ENCODE results near the gene TAL1. TPM values are rescaled to one million over a fixed set of nuclear protein-coding genes. Genes with fewer than 3 reads are reported as not detected.

The TAL1 gene
- total RNA-seq, 1 donor from 2014 or later, result not detected

- intact Hi-C loops (cut with micrococcal nuclease), result no loop called here
- H3K27me3 Mint-ChIP-seq, result peaks cover 15% of the 10 kb centered on the region
- DNase-seq (no peak), ATAC-seq (ENCODE audit: low read depth) (no peak)
- no peaks in the 10 kb centered on the region for H3K36me3 Mint-ChIP-seq (ENCODE audit: low read depth)
- H3K9me3 Mint-ChIP-seq, result no peaks in the 10 kb centered on the region
- CTCF ChIA-PET, result no interaction called here
- H3K4me1 Mint-ChIP-seq, result no peaks in the 10 kb centered on the region
- TF ChIP-seq CTCF (IDR thresholded peaks at IDR 0.05), result no peak
- H3K4me3 Mint-ChIP-seq, result no peak overlapping the region
- H3K27ac Mint-ChIP-seq, result no peak overlapping the region
- POLR2A ChIA-PET, result no interaction called here
Observed at GRCh38 chr1:47187231-47187925, 44.6 kb downstream of the TAL1 start.

- TF ChIP-seq CTCF (IDR thresholded peaks at IDR 0.05), result no peak
- no peaks in the 10 kb centered on the region for H3K9me3 Mint-ChIP-seq
- intact Hi-C loops (cut with micrococcal nuclease), result no loop called here
- no peaks in the 10 kb centered on the region for H3K36me3 Mint-ChIP-seq (ENCODE audit: low read depth)
- no peak overlapping the region for H3K4me3 Mint-ChIP-seq
- CTCF ChIA-PET, result no interaction called here
- DNase-seq, result no peak
- POLR2A ChIA-PET, result no interaction called here
- H3K4me1 Mint-ChIP-seq, result no peaks in the 10 kb centered on the region
- H3K27ac Mint-ChIP-seq, result no peak overlapping the region
- ATAC-seq (ENCODE audit: low read depth), result no peak
- H3K27me3 Mint-ChIP-seq, result peaks cover 13% of the 10 kb centered on the region
Observed at GRCh38 chr1:47186267-47187185, 45.5 kb downstream of the TAL1 start.

- TF ChIP-seq CTCF (IDR thresholded peaks at IDR 0.05), result no peak
- no peak for DNase-seq
- Mint-ChIP-seq H3K27ac (no peak overlapping the region), H3K27me3 (peaks cover 21% of the 10 kb centered on the region), H3K36me3 (ENCODE audit: low read depth) (no peaks in the 10 kb centered on the region), H3K4me3 (no peak overlapping the region), H3K4me1 (no peaks in the 10 kb centered on the region), H3K9me3 (no peaks in the 10 kb centered on the region)
- intact Hi-C loops (cut with micrococcal nuclease), result no loop called here
- ChIA-PET POLR2A (no interaction called here), CTCF (interaction anchor here (1.3 to 2.9 kb wide), 2 partner anchors 8 to 541 kb away, joined by 3 to 14 read pairs; no protein-coding TSS in a partner anchor)
- no peak for ATAC-seq (ENCODE audit: low read depth)
Observed at GRCh38 chr1:47184822-47185677, 47.0 kb downstream of the TAL1 start.

- H3K36me3 Mint-ChIP-seq (ENCODE audit: low read depth), result no peaks in the 10 kb centered on the region
- no peak overlapping the region for H3K4me3 Mint-ChIP-seq
- H3K9me3 Mint-ChIP-seq, result no peaks in the 10 kb centered on the region
- ATAC-seq (ENCODE audit: low read depth), result no peak
- ChIA-PET POLR2A (no interaction called here), CTCF (interaction anchor here (1.3 to 2.9 kb wide), 2 partner anchors 9 to 542 kb away, joined by 3 to 14 read pairs; no protein-coding TSS in a partner anchor)
- no peak for DNase-seq
- intact Hi-C loops (cut with micrococcal nuclease), result no loop called here
- no peak for TF ChIP-seq CTCF (IDR thresholded peaks at IDR 0.05)
- H3K27me3 Mint-ChIP-seq, result peaks cover 24% of the 10 kb centered on the region
- no peak overlapping the region for H3K27ac Mint-ChIP-seq
- H3K4me1 Mint-ChIP-seq, result peaks cover 4% of the 10 kb centered on the region
Observed at GRCh38 chr1:47184090-47184821, 47.8 kb downstream of the TAL1 start.
